HL-60 (cell line): ENCODE measurements around the gene DLG5.

Source experiments
- DNase-seq, 2 experiments: peaks; one replicate each; pipeline ENCODE4 v3.0.0-alpha.2; 2010 to 2020; ENCODE audit warnings: low read depth in 1 of 2, low spot score in 1 of 2
- H3K27ac ChIP-seq: fragments of 250-450 bp; sonication (Bioruptor Pico); replicated peaks from 2 replicates; pipeline ENCODE4 v1.5.1; 2020; ENCODE audit warnings: mild to moderate bottlenecking, moderate library complexity
- H3K27me3 ChIP-seq: fragments of 250-450 bp; sonication (Bioruptor Pico); 2 replicates; pipeline ENCODE4 v1.5.1; 2021; ENCODE audit warnings: mild to moderate bottlenecking, moderate library complexity; ENCODE audit not compliant: insufficient read depth, poor library complexity, severe bottlenecking
- H3K4me3 ChIP-seq: replicated peaks from 2 replicates; pipeline ENCODE4 v1.5.1; 2011; ENCODE audit warnings: mild to moderate bottlenecking, control low read depth, low read length; ENCODE audit not compliant: insufficient read depth
- CTCF ChIP-seq: IDR thresholded peaks from one replicate; pipeline ENCODE4 v1.5.1; 2011; ENCODE audit warnings: low read length, control low read depth, inconsistent platforms; ENCODE audit not compliant: insufficient read depth
- GABPA ChIP-seq: IDR thresholded peaks from 2 replicates; pipeline ENCODE4 v1.6.1; 2012; ENCODE audit warnings: low read depth
- POLR2AphosphoS5 ChIP-seq: IDR thresholded peaks from 2 replicates; pipeline ENCODE4 v1.6.1; 2012; ENCODE audit warnings: low read depth
- REST ChIP-seq: IDR thresholded peaks from 2 replicates; pipeline ENCODE4 v1.6.1; 2012; ENCODE audit warnings: low read depth; ENCODE audit not compliant: insufficient replicate concordance
- SPI1 ChIP-seq: IDR thresholded peaks from 2 replicates; pipeline ENCODE4 v1.6.1; 2012; ENCODE audit warnings: low read depth, mild to moderate bottlenecking, borderline replicate concordance

The DLG5 gene

GRCh38 chr10:77781451-77782327, 144.9 kb downstream of the DLG5 start:
- Histone ChIP-seq H3K27me3 (no peaks in the 10 kb centered on the region), H3K27ac (no peak overlapping the region), H3K4me3 (no peak overlapping the region)
- TF ChIP-seq CTCF, result no peak
- no peak for TF ChIP-seq SPI1
- no peak for TF ChIP-seq POLR2AphosphoS5
- TF ChIP-seq GABPA, result no peak
- TF ChIP-seq REST, result no peak
- no peak for DNase-seq

DNA sequence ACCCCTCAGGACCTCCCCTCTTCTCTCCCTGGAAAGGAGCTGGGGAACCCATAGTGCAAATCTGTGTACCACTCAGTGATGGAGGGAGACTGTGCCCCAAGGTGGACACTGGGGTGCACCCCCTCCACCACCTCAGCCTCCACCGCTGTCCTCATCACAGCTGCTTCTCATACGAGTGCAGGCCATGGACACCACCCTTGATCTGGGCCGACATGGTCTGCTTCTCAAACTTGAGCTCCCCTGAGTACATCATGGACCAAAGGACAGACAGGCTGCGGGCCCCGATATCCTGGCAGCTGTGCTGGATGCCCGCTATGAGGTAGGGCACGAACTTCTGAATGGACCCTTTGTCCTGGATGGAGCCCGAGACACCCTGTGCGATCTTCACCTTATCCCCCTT, 146.4 kb downstream of the DLG5 start:
- H3K27ac ChIP-seq, result no peak overlapping the region
- TF ChIP-seq CTCF, result no peak
- no peak for TF ChIP-seq POLR2AphosphoS5
- TF ChIP-seq GABPA, result no peak
- TF ChIP-seq SPI1, result no peak
- no peak for TF ChIP-seq REST
- no peak overlapping the region for H3K4me3 ChIP-seq
- no peaks in the 10 kb centered on the region for H3K27me3 ChIP-seq
- no peak for DNase-seq

- no peak for DNase-seq
- TF ChIP-seq POLR2AphosphoS5, result no peak
- TF ChIP-seq REST, result no peak
- no peak for TF ChIP-seq GABPA
- TF ChIP-seq SPI1, result no peak
- no peak for TF ChIP-seq CTCF
- H3K4me3 ChIP-seq, result no peak overlapping the region
- no peak overlapping the region for H3K27ac ChIP-seq
- H3K27me3 ChIP-seq, result no peaks in the 10 kb centered on the region
These were observed 150.1 kb downstream of the DLG5 start for GRCh38 chr10:77776487-77776886.
